ENCODE results near the gene DMBX1.

DMBX1 gene

GRCh38 chr1:46526691-46527291, 37.2 kb downstream of the DMBX1 start:
- DNase-seq, result no peak

GRCh38 chr1:46527474-46528296, 38.0 kb downstream of the DMBX1 start:
- DNase-seq, result peak; percentile 85 to 87

GRCh38 chr1:46528297-46528955, 38.8 kb downstream of the DMBX1 start:
- no peak for DNase-seq

GRCh38 chr1:46529031-46529630, 39.5 kb downstream of the DMBX1 start:
- no peak for DNase-seq

- no peak for DNase-seq
These were observed 40.7 kb downstream of the DMBX1 start for GRCh38 chr1:46530311-46530710.

GRCh38 chr1:46530791-46531409, 41.3 kb downstream of the DMBX1 start:
- DNase-seq, result no peak

- DNase-seq, result peak in 1 of 2 experiments; percentile 17
These were observed 42.5 kb downstream of the DMBX1 start for GRCh38 chr1:46532095-46532494.

- DNase-seq, result peak; percentile 75 to 78
These were observed 43.0 kb downstream of the DMBX1 start for GRCh38 chr1:46532498-46533178.

GRCh38 chr1:46533179-46533864, 43.7 kb downstream of the DMBX1 start:
- peak; percentile 35 to 44 for DNase-seq

GRCh38 chr1:46535063-46535462, 45.4 kb downstream of the DMBX1 start:
- DNase-seq, result peak; percentile 41 to 54

- DNase-seq, result no peak
These were observed 46.9 kb downstream of the DMBX1 start for GRCh38 chr1:46536527-46536926.

GRCh38 chr1:46537651-46538050, 48.0 kb downstream of the DMBX1 start:
- DNase-seq, result no peak

- DNase-seq, result no peak
These were observed 48.5 kb downstream of the DMBX1 start for GRCh38 chr1:46538147-46538546.
